HG02642 (cell line): ENCODE results near the gene RNF125.
"Not testable (repeated sequence)": the region's sequence is repeated elsewhere in the genome, so short reads cannot be mapped to it uniquely, and the experiment has no call there.

Source experiments
- ATAC-seq: cut with Tn5 transposase; IDR thresholded peaks from one replicate; pipeline ENCODE4 v1.9.1; 2021; ENCODE audit warnings: mild to moderate bottlenecking; ENCODE audit not compliant: unreplicated experiment, poor library complexity

RNF125 gene

GRCh38 chr18:32018331-32019250, at the start of gene RNF125:
Gene RNF125 (plus strand): TSS chr18:32018825. CDS start chr18:32018864, 39 bp downstream.
- peak; percentile 94 for ATAC-seq

- no peak for ATAC-seq
Measured at GRCh38 chr18:31970617-31971016, 48.0 kb upstream of the RNF125 start.

- ATAC-seq, result no peak
Measured at GRCh38 chr18:31973929-31974546, 44.6 kb upstream of the RNF125 start.

GRCh38 chr18:31976242-31976641, 42.4 kb upstream of the RNF125 start:
- ATAC-seq, result no peak

- no peak for ATAC-seq
Measured at GRCh38 chr18:31977270-31977872, 41.3 kb upstream of the RNF125 start.

- no peak for ATAC-seq
Measured at GRCh38 chr18:31978616-31979015, 40.0 kb upstream of the RNF125 start.

- no peak for ATAC-seq
Measured at GRCh38 chr18:31979714-31980113, 38.9 kb upstream of the RNF125 start.

- ATAC-seq, result no peak
Measured at GRCh38 chr18:31980863-31981262, 37.8 kb upstream of the RNF125 start.

GRCh38 chr18:31983020-31983419, 35.6 kb upstream of the RNF125 start:
- no peak for ATAC-seq

GRCh38 chr18:31983976-31984375, 34.6 kb upstream of the RNF125 start:
- no peak for ATAC-seq

- peak; percentile 94 for ATAC-seq
Measured at GRCh38 chr18:31990823-31991222, 27.8 kb upstream of the RNF125 start.

GRCh38 chr18:31996007-31996406, 22.6 kb upstream of the RNF125 start:
- ATAC-seq, result no peak

- ATAC-seq, result no peak
Measured at GRCh38 chr18:31998880-31999412, 19.7 kb upstream of the RNF125 start.

- not testable (repeated sequence) for ATAC-seq
Measured at GRCh38 chr18:32001141-32001540, 17.5 kb upstream of the RNF125 start.

GRCh38 chr18:32003822-32004221, 14.8 kb upstream of the RNF125 start:
- not testable (repeated sequence) for ATAC-seq

- no peak for ATAC-seq
Measured at GRCh38 chr18:32010124-32010721, 8.4 kb upstream of the RNF125 start.

GRCh38 chr18:32011193-32011592, 7.4 kb upstream of the RNF125 start:
- no peak for ATAC-seq

- ATAC-seq, result no peak
Measured at GRCh38 chr18:32019251-32019948, 775 bp downstream of the RNF125 start.

- ATAC-seq, result not testable (repeated sequence)
Measured at GRCh38 chr18:32019949-32020625, 1.5 kb downstream of the RNF125 start.
